Sigmoid colon (tissue), 7 donors: ENCODE data around the gene CDH23. TPM values are rescaled to one million over a fixed set of nuclear protein-coding genes. Genes with fewer than 3 reads are reported as not detected.

Experiments used
- DNase-seq: peaks from one replicate; pipeline ENCODE4 v3.0.0-alpha.2; 2019
- H3K27ac ChIP-seq, 4 donors: fragments of 200-600 bp; sonication (generic); one replicate each; pipeline ENCODE4 v1.5.1; 2016 to 2019; ENCODE audit warnings: mild to moderate bottlenecking in 1 of 4
- H3K27me3 ChIP-seq, 3 donors: fragments of 200-600 bp; sonication (generic); one replicate each; pipeline ENCODE4 v1.5.1; 2019; ENCODE audit warnings: mild to moderate bottlenecking in 1 of 3
- H3K36me3 ChIP-seq, 4 donors: fragments of 200-600 bp; sonication (generic); one replicate each; pipeline ENCODE4 v1.5.1; 2016 to 2019
- H3K4me1 ChIP-seq, 4 donors: fragments of 200-600 bp; sonication (generic); one replicate each; pipeline ENCODE4 v1.5.1; 2017 to 2019
- H3K4me3 ChIP-seq, 4 donors: fragments of 200-600 bp; sonication (generic); one replicate each; pipeline ENCODE4 v1.5.1; 2017 to 2019; ENCODE audit warnings: mild to moderate bottlenecking in 2 of 4, moderate library complexity in 1 of 4
- H3K9me3 ChIP-seq, 4 donors: fragments of 200-600 bp in 3 of 4; sonication (generic) in 3 of 4; one replicate each; pipeline versions ENCODE4 v1.5.1 to v1.6.1; 2013 to 2019
- CTCF ChIP-seq, 4 experiments: fragments of 450-650 bp in 3 of 4; fragments of 200-600 bp in 1 of 4; IDR thresholded peaks; one replicate each; pipeline ENCODE4 v1.5.1; 2016 to 2019; ENCODE audit warnings: antibody characterized with exemption in 4 of 4, mild to moderate bottlenecking in 3 of 4, moderate library complexity in 2 of 4
- EP300 ChIP-seq, 4 donors: sonication (generic); formaldehyde crosslinking; IDR thresholded peaks; one replicate each; pipeline ENCODE4 v1.6.1; 2017; ENCODE audit warnings: antibody characterized with exemption in 4 of 4
- POLR2A ChIP-seq, 2 donors: fragments of 450-650 bp; IDR thresholded peaks; one replicate each; pipeline ENCODE4 v1.6.1; 2016; ENCODE audit warnings: antibody characterized with exemption in 2 of 2, mild to moderate bottlenecking in 2 of 2, moderate library complexity in 2 of 2
- POLR2AphosphoS5 ChIP-seq, 4 donors: sonication (generic); formaldehyde crosslinking; IDR thresholded peaks; one replicate each; pipeline ENCODE4 v1.6.1; 2017; ENCODE audit warnings: antibody characterized with exemption in 4 of 4
- WGBS, 2 donors: extraction: QIAGEN DNeasy Blood & Tissue Kit; methylation state at CpG; one replicate each; pipeline ENCODE4 v1.1.7; 2013; 5-methylcytosine and 5-hydroxymethylcytosine counted together
- intact Hi-C: fragments of 100-400 bp; cut with DNase I; formaldehyde crosslinking; loops from one replicate; pipeline ENCODE4 v1.15.1; 2023
- polyA plus RNA-seq, 3 donors: library from polyadenylated mRNA; stranded (reverse); fragments of 200-250 nt; gene quantifications; one replicate each; pipeline ENCODE4 v1.2.3, GENCODE V29; 2013
- total RNA-seq, 4 donors: library from RNA; depleted of rRNA; stranded (reverse); fragments of >200 nt; gene quantifications; one replicate each; pipeline ENCODE4 v1.1.0, GENCODE V29; 2016
- donor health status: healthy with polysubstance abuse.
- donor health status: Bipolar disorder and iron deficiency.
- donor health status: healthy.

CDH23 gene
- total and polyA plus RNA-seq, 7 donors: 1.5 to 7.2 (median 3.0) TPM

GRCh38 chr10:71837098-71837827 is 440.5 kb downstream of the CDH23 start:
- Histone ChIP-seq H3K36me3 (peaks cover 0 to 11% (median 3%) of the 10 kb centered on the region in 4 donors), H3K4me1 (peaks cover 0 to 84% (median 74%) of the 10 kb centered on the region in 4 donors), H3K27ac (peak overlapping the region; percentile 60 to 73 (median 70)), H3K9me3 (no peaks in the 10 kb centered on the region), H3K27me3 (no peaks in the 10 kb centered on the region), H3K4me3 (no peak overlapping the region)
- WGBS, 2 donors: 78 to 87% methylated on average over 17 of the region's 17 CpGs
- intact Hi-C loops: loop anchor here (10.0 kb wide), 1 partner anchor 48 kb away; no protein-coding TSS in a partner anchor
- TF ChIP-seq POLR2A (IDR thresholded peaks at IDR 0.05) (no peak), POLR2AphosphoS5 (IDR thresholded peaks at IDR 0.05) (no peak), CTCF (IDR thresholded peaks at IDR 0.05) (no peak), EP300 (IDR thresholded peaks at IDR 0.05) (no peak)
- DNase-seq: no peak

- 69 to 70% methylated on average over 14 of the region's 14 CpGs for WGBS, 2 donors
- DNase-seq: no peak
- Histone ChIP-seq H3K9me3 (no peaks in the 10 kb centered on the region), H3K27ac (peak overlapping the region; percentile 29 to 73 (median 66)), H3K4me3 (no peak overlapping the region), H3K36me3 (peaks cover 0 to under 1% (median 0%) of the 10 kb centered on the region in 4 donors), H3K4me1 (peaks cover 0 to 87% (median 80%) of the 10 kb centered on the region in 4 donors), H3K27me3 (no peaks in the 10 kb centered on the region)
- TF ChIP-seq POLR2A (IDR thresholded peaks at IDR 0.05) (no peak), EP300 (IDR thresholded peaks at IDR 0.05) (no peak), POLR2AphosphoS5 (IDR thresholded peaks at IDR 0.05) (no peak), CTCF (IDR thresholded peaks at IDR 0.05) (no peak)
- intact Hi-C loops: loop anchor here (10.0 kb wide), 1 partner anchor 46 kb away; no protein-coding TSS in a partner anchor
Measured at GRCh38 chr10:71838264-71839211, 441.8 kb downstream of the CDH23 start.

GRCh38 chr10:71840177-71840957 is 443.6 kb downstream of the CDH23 start:
- H3K9me3 ChIP-seq: no peaks in the 10 kb centered on the region
- TF ChIP-seq POLR2A (IDR thresholded peaks at IDR 0.05) (no peak), CTCF (IDR thresholded peaks at IDR 0.05) (no peak), EP300 (IDR thresholded peaks at IDR 0.05) (no peak), POLR2AphosphoS5 (IDR thresholded peaks at IDR 0.05) (no peak)
- H3K36me3 ChIP-seq: no peaks in the 10 kb centered on the region
- WGBS, 2 donors: 15 to 46% methylated on average over 6 of the region's 6 CpGs
- no peak overlapping the region for H3K4me3 ChIP-seq
- peak overlapping the region; percentile 5 to 73 (median 66) for H3K27ac ChIP-seq
- H3K4me1 ChIP-seq: peaks cover 0 to 90% (median 83%) of the 10 kb centered on the region in 4 donors
- H3K27me3 ChIP-seq: no peaks in the 10 kb centered on the region
- intact Hi-C loops: no loop called here
- peak; percentile 83 for DNase-seq

- intact Hi-C loops: no loop called here
- Histone ChIP-seq H3K9me3 (no peaks in the 10 kb centered on the region), H3K27ac (peak overlapping the region in 3 of 4 donors; percentile 5 to 73 (median 72)), H3K4me1 (peaks cover 0 to 90% (median 83%) of the 10 kb centered on the region in 4 donors), H3K4me3 (no peak overlapping the region), H3K36me3 (no peaks in the 10 kb centered on the region), H3K27me3 (no peaks in the 10 kb centered on the region)
- WGBS, 2 donors: 76 to 85% methylated on average over 4 of the region's 4 CpGs
- no peak for TF ChIP-seq EP300 (IDR thresholded peaks at IDR 0.05)
- TF ChIP-seq POLR2AphosphoS5 (IDR thresholded peaks at IDR 0.05): no peak
- no peak for TF ChIP-seq POLR2A (IDR thresholded peaks at IDR 0.05)
- no peak for TF ChIP-seq CTCF (IDR thresholded peaks at IDR 0.05)
- no peak for DNase-seq
Measured at GRCh38 chr10:71840958-71841335, 444.2 kb downstream of the CDH23 start.
